Heart right ventricle (tissue), 16 donors: ENCODE data around the gene MORN5. TPM values are rescaled to one million over a fixed set of nuclear protein-coding genes. Genes with fewer than 3 reads are reported as not detected.

Experiments used
- ATAC-seq, 8 donors: fragments of 200-7000 bp; cut with Tn5 transposase; one replicate each; pipeline ENCODE4 v1.9.1; 2020; ENCODE audit warnings: mild to moderate bottlenecking in 8 of 8, moderate library complexity in 8 of 8, moderate number of reproducible peaks in 1 of 8
- DNase-seq, 2 donors: peaks; one replicate each; pipeline ENCODE4 v3.0.0-alpha.2; 2020
- H3K27ac ChIP-seq, 10 donors: fragments of 200-600 bp; sonication (generic) in 2 of 10; one replicate each; pipeline versions ENCODE4 v1.5.0 to v1.8.0; 2020 to 2022; ENCODE audit warnings: mild to moderate bottlenecking in 3 of 10
- H3K27me3 ChIP-seq, 7 donors: fragments of 200-600 bp; one replicate each; pipeline ENCODE4 v1.8.0; 2021 to 2022; ENCODE audit warnings: mild to moderate bottlenecking in 2 of 7
- H3K36me3 ChIP-seq, 9 donors: fragments of 200-600 bp; sonication (generic) in 1 of 9; one replicate each; pipeline versions ENCODE4 v1.5.0 to v1.8.0; 2020 to 2022; ENCODE audit warnings: mild to moderate bottlenecking in 2 of 9
- H3K4me1 ChIP-seq, 9 donors: fragments of 200-600 bp; sonication (generic) in 1 of 9; one replicate each; pipeline versions ENCODE4 v1.5.0 to v1.8.0; 2020 to 2022; ENCODE audit warnings: mild to moderate bottlenecking in 4 of 9
- H3K4me3 ChIP-seq, 10 donors: fragments of 200-600 bp; sonication (generic) in 2 of 10; one replicate each; pipeline versions ENCODE4 v1.5.0 to v1.8.0; 2020 to 2022; ENCODE audit warnings: mild to moderate bottlenecking in 7 of 10, moderate library complexity in 2 of 10
- H3K9me3 ChIP-seq, 11 donors: fragments of 200-600 bp in 10 of 11; sonication (generic) in 2 of 11; one replicate each; pipeline versions ENCODE4 v1.5.0 to v1.8.0; 2013 to 2022; ENCODE audit warnings: mild to moderate bottlenecking in 2 of 11, control low read depth in 1 of 11, moderate library complexity in 1 of 11
- WGBS, 2 donors: extraction: QIAGEN DNeasy Blood & Tissue Kit; methylation state at CpG; one replicate each; pipeline ENCODE4 v1.1.7; 2013; ENCODE audit warnings: inconsistent platforms in 1 of 2; 5-methylcytosine and 5-hydroxymethylcytosine counted together
- intact Hi-C, 10 donors: fragments of 100-400 bp; cut with DNase I; formaldehyde crosslinking; loops; one replicate each; pipeline versions ENCODE4 v1.11.1 to v1.14.2; 2022
- polyA plus RNA-seq, 2 donors: library from polyadenylated mRNA; stranded (reverse); fragments of 200-250 nt; gene quantifications; one replicate each; pipeline ENCODE4 v1.2.3, GENCODE V29; 2013
- total RNA-seq, 10 donors: library from RNA; stranded (reverse); fragmentation: NEBNext Ultra II Directional in 3 of 10; extraction: Animal tissue kit (Norgen Biotek cat#: 25700) in 3 of 10; gene quantifications; one replicate each; pipeline versions ENCODE4 v1.2.1 to v1.2.4, GENCODE V29; 2021 to 2023
- TF ChIP-seq, protein P1 (sequence below), 9 donors: fragments of 200-600 bp; sonication (generic) in 2 of 9; IDR thresholded peaks; one replicate each; pipeline versions ENCODE4 v1.5.0 to v1.8.0; 2021 to 2022; ENCODE audit warnings: antibody characterized with exemption in 9 of 9, mild to moderate bottlenecking in 5 of 9, moderate library complexity in 1 of 9
- donor health status: Arrhythmogenic right ventricular cardiomyopathy.
- donor health status: ischemic (EF 13 %, LVEDD 7.1; RV severe dilation, severe dysfunction).
- donor health status: healthy with polysubstance abuse.
- donor health status: DM: no; HTN: yes; CAD: no.
- donor health status: DM: no; HTN: no; CAD: no.
- donor health status: ischemic (EF 25% LVEDD 6.9; RV normal size, moderate dysfunction).
- donor health status: ischemic (EF 25% LVEDD 5.7; RV mildly dilated, moderate dysfunction).
- donor health status: healthy.
- donor health status: DM: yes; HTN: yes; CAD: no.
- donor health status: Ischemic cardiomyopathy.
- donor health status: ischemic (EF 35%, LVEDD 5.7; RV mildly dilated, moderate dysfunction).
- donor health status: nonischemic (EF 11% LVEDD 7.7; RV severe dilation, severe dysfunction).
- donor health status: DM: yes; HTN: yes; CAD: no.
- donor health status: PGD.
- donor health status: ischemic (EF 29% LVEDD 5.4; RV normal size, mild dysfunction).
- donor health status: nonischemic (EF 23%, LVEDD 6.1; RV moderate dilation, normal function).

Gene MORN5
- total and polyA plus RNA-seq, 12 donors, result not detected

DNA sequence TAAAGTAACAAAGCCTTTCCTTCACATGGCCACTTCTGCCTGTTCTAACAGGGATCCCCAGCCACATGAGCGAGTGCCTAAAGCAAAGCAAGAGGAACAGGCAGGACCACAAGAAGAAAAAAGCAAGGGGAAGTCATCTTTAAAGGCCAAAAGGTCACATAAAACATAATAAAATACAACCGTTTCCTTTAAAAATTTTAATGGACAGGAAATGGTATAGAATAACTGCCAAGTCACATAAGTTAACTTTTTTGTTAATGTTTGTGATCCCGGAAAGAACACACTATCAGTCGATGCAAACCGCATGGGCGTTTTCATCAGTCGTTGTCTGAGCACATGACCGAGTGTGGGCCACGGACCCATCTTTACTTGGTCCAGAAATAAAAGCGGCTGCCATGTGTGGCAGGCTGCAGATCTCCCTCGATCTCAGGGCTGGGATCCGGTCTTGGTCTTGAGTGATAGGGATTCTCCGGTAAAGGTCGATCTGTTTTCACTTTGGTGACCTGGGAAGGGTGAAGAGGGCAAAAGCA is 15.8 kb upstream of the MORN5 start:
- ATAC-seq (no peak), DNase-seq (no peak)
- no peak overlapping the region for H3K4me3 ChIP-seq
- peaks cover 0 to 79% (median 37%) of the 10 kb centered on the region in 9 donors for H3K36me3 ChIP-seq
- no peaks in the 10 kb centered on the region for H3K27me3 ChIP-seq
- H3K9me3 ChIP-seq, result no peaks in the 10 kb centered on the region
- WGBS, 2 donors, result 66 to 69% methylated on average over 14 of the region's 14 CpGs
- peak overlapping the region in 6 of 10 donors; percentile 7 to 80 (median 54) for H3K27ac ChIP-seq
- peaks cover 2 to 67% (median 34%) of the 10 kb centered on the region in 9 donors for H3K4me1 ChIP-seq
- intact Hi-C loops, result loop anchor here in 3 of 10 donors (1.0 to 10.0 kb wide), 3 partner anchors 15 to 121 kb away; partner anchors contain the start of genes MRRF (in 1 of the 3) and RBM18 (in 1 of the 3)
- TF ChIP-seq, protein P1, sequence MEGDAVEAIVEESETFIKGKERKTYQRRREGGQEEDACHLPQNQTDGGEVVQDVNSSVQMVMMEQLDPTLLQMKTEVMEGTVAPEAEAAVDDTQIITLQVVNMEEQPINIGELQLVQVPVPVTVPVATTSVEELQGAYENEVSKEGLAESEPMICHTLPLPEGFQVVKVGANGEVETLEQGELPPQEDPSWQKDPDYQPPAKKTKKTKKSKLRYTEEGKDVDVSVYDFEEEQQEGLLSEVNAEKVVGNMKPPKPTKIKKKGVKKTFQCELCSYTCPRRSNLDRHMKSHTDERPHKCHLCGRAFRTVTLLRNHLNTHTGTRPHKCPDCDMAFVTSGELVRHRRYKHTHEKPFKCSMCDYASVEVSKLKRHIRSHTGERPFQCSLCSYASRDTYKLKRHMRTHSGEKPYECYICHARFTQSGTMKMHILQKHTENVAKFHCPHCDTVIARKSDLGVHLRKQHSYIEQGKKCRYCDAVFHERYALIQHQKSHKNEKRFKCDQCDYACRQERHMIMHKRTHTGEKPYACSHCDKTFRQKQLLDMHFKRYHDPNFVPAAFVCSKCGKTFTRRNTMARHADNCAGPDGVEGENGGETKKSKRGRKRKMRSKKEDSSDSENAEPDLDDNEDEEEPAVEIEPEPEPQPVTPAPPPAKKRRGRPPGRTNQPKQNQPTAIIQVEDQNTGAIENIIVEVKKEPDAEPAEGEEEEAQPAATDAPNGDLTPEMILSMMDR (IDR thresholded peaks at IDR 0.05), result no peak

DNA sequence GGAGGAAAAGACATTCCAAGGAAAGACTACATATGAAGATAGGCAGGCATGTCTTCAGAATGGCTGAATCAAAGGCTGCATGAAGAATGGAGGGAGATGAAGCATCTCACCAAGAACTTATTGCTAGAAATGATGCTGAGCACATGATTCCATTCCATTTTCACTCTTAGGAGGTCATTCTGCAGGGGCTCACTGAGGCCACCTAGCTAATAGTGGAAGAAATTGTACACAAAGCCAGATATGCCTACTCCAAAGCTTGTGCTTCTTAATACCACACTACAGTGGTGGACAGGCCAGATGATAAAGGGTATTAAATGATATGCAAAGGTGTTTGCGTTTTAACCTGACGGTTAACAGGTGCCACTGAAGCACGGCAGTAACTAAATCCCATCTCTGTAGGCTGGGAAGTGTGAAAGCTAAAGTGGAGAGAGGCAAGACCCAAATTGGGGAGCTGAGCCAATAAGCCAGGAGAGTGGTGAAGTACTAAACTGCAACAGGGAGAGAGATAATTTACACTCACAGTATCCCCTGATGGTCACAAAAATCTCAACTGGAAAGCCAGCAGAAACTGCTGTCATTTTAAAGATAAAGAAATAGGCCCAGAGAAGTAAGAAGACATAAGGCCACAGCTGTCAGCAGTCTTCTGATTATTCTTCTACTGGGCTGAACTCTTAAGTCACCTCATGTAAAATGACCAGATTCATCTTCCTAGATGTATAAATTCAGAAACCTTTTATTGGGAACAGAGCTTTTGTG is 14.7 kb upstream of the MORN5 start:
- DNase-seq, result no peak
- Histone ChIP-seq H3K36me3 (peaks cover 0 to 90% (median 37%) of the 10 kb centered on the region in 9 donors), H3K4me3 (no peak overlapping the region), H3K27ac (peak overlapping the region in 4 of 10 donors; percentile 7 to 80 (median 54)), H3K27me3 (no peaks in the 10 kb centered on the region), H3K4me1 (peaks cover 2 to 74% (median 34%) of the 10 kb centered on the region in 9 donors), H3K9me3 (no peaks in the 10 kb centered on the region)
- intact Hi-C loops, result loop anchor here in 1 of 10 donors (10.0 kb wide), 1 partner anchor 120 kb away; the partner anchor contains the start of genes MRRF and RBM18
- TF ChIP-seq, protein P1 (IDR thresholded peaks at IDR 0.05), result peak in 8 of 9 donors; percentile 7 to 58 (median 44)
- 59 to 64% methylated on average over 3 of the region's 3 CpGs for WGBS, 2 donors
- peak in 3 of 8 donors; percentile 27 to 54 (median 40) for ATAC-seq

DNA sequence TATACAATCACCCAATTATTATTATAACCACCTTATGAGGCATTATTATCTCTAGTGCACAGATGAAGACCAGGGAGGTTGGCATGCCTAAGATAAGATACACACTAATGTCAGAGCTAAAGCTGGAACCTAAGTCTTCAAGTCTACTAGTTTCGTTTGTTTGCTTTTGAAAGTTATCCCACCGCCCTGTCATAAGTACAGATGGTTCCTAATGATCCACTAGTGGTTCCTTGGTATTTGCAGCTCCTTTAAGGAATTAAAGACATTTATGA is 14.2 kb upstream of the MORN5 start:
- Histone ChIP-seq H3K36me3 (peaks cover 0 to 95% (median 37%) of the 10 kb centered on the region in 9 donors), H3K4me3 (no peak overlapping the region), H3K9me3 (no peaks in the 10 kb centered on the region), H3K27me3 (no peaks in the 10 kb centered on the region), H3K27ac (peak overlapping the region in 1 of 10 donors; percentile 16), H3K4me1 (peaks cover 2 to 77% (median 34%) of the 10 kb centered on the region in 9 donors)
- 72 to 81% methylated on average over 2 of the region's 2 CpGs for WGBS, 2 donors
- TF ChIP-seq, protein P1 (IDR thresholded peaks at IDR 0.05), result no peak
- DNase-seq (no peak), ATAC-seq (no peak)
- intact Hi-C loops, result loop anchor here in 1 of 10 donors (10.0 kb wide), 1 partner anchor 119 kb away; the partner anchor contains the start of genes MRRF and RBM18

DNA sequence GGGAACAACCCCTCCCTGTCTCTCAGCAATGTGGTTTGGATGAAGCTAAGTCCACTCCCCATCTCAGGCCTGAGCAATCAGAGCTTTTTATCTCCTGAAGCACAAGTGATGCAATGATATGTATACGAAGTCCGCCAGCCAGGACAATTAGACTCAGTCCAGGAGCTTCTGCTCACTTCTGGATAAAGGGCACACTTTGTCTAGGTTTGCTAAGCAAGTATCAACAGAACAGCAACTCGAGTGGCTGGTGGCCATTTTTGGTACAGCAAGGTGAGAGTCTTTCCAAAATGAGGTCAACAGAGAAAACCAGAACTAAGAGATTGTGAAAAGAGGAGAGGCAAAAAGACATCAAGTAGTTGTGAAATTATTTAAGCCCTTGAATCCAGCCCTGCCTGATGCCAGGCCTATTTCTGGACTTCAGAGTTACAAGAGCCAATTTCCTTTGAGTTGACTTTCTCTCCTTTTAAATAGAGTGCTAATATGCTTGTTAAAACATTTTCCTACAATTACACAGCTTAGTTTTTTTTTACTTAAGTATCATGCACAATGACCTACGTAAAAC is 8.4 kb upstream of the MORN5 start:
- peaks cover 0 to 68% (median 23%) of the 10 kb centered on the region in 9 donors for H3K36me3 ChIP-seq

More for the DNA sequence above, 8.4 kb upstream of the MORN5 start:
- Histone ChIP-seq H3K27me3 (no peaks in the 10 kb centered on the region), H3K4me1 (peaks cover 0 to 69% (median 25%) of the 10 kb centered on the region in 9 donors), H3K27ac (peak overlapping the region in 4 of 10 donors; percentile 6 to 24 (median 13)), H3K4me3 (no peak overlapping the region), H3K9me3 (no peaks in the 10 kb centered on the region)
- no peak for DNase-seq
- WGBS, 2 donors, result 45 to 63% methylated on average over 4 of the region's 4 CpGs
- intact Hi-C loops, result loop anchor here in 2 of 10 donors (10.0 kb wide), 1 partner anchor 113 kb away; the partner anchor contains the start of genes MRRF (in 2 of the 2) and RBM18 (in 2 of the 2)
- TF ChIP-seq, protein P1 (IDR thresholded peaks at IDR 0.05), result no peak
- ATAC-seq, result peak in 5 of 8 donors; percentile 39 to 77 (median 58)
